GM19238 (cell line): ENCODE results near the gene ZNF28.
"Not testable (repeated sequence)": the region's sequence is repeated elsewhere in the genome, so short reads cannot be mapped to it uniquely, and the experiment has no call there.

Experiments
- DNase-seq: peaks from one replicate; pipeline ENCODE4 v3.0.0; 2011; ENCODE audit warnings: low spot score; ENCODE audit not compliant: insufficient read length

Gene ZNF28

DNA sequence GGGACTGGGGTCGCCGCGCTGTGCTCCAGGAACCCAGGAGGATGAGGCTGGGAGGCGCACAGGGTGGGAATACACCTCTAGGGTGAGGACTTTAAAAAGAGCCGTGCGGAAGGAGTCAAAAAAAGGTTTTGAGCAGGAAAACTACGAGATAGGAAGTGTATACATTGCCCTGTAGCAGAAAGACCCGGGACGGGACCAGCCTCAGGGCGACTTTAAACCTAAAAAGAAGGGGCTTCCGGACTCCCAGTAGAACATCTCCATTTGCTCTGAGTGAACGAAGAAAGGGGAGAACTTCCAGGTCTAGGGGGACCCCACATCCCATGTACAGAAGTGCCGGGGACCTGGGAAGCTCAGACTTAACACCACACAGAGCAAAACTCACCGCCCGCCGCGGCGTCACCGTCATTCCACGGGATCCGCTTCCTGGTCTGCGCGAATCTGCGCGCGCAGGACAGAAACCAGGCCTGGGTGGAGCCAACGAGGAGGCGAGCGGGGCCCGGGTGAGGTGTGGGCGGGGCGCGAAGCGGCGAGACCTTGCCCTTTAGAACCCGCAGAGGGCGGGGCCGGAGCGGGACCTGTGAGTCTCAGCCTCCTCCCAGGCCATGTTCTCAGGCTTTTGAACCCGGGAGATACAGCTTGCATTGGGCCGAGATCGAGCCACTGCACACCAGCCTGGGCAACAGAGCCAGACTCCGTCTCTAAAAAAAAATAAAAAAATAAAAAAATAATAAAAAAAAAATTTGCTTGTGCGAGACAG is at the start of gene ZNF28:
ZNF28 (minus strand) TSS at position 430 of the 757 bp plus-strand sequence. CDS start 3,675 bp downstream, outside the sequence.
- DNase-seq = not testable (repeated sequence)

DNA sequence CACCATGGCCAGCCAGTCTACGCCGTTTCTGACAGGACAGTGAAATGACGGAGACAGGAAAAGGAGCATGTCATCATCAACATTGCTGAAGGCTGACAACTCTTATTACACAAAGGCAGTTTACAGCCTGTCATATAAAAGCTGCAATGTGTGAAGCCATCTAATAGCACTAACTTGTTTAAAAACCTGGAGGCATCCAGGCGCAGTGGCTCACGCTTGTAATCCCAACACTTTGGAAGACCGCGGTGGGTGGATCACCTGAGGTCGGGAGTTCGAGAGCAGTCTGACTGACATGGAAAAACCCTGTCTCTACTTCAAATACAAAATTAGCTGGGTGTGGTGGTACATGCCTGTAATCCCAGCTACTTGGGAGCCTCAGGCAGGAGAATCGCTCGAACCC is 46.6 kb upstream of the ZNF28 start:
- DNase-seq = not testable (repeated sequence)

GRCh38 chr19:52857378-52858191 is 36.2 kb upstream of the ZNF28 start, which contains the start of gene ZNF468:
ZNF468 (minus strand) TSS chr19:52857619; CDS start chr19:52854272, 3,347 bp downstream.
- DNase-seq = peak; percentile 35

DNA sequence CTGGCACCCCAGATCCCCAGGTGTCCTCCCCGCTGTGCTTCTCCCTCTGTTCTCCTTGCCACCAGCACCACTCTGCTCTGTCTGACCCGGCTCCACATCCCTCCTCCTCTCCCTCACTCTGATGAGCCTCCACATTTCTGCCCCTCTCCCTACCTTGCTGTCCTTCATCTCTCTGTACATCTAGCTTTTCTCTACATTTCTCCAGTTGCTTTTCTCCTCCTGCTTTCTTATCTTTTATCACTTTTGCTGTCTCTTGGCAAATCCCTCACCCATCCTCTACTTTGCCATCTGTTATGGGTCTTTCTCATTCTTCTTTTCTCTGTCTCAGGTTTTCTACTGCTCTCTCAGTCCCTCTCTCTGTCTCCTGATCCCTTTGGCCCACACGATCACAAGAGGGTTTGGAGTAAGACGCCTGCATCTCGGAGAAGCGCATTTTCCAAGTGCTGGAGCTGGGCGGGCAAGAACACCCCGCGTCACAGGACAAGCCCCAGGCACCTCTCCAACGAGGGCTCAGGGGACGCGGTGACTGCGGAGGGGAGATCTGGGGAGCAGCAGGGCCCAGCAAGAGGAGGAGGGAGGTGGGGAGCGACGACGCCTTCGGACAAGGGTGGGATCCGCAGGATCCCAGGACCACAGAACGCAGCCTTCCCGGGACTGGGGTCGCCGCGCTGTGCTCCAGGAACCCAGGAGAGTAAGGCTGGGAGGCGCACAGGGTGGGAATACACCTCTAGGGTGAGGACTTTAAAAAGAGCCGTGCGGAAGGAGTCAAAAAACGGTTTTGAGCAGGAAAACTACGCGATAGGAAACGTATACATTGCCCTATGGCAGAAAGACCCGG is 35.3 kb upstream of the ZNF28 start:
- not testable (repeated sequence) for DNase-seq

DNA sequence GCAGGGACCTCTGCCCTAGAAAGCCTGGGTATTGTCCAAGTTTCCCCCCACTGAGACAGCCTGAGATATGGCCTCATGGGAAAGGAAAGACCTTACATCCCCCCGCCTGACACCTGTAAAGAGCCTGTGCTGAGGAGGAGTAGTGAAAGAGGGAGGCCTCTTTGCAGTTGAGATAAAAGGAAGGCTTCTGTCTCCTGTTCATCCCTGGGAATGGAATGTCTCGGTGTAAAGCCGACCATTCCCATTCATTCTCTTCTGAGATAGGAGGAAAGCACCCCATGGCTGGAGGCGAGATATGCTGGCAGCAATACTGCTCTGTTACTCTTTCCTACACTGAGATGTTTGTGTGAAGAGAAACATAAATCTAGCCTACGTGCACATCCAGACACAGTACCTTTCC is 25.9 kb upstream of the ZNF28 start:
- DNase-seq = not testable (repeated sequence)

DNA sequence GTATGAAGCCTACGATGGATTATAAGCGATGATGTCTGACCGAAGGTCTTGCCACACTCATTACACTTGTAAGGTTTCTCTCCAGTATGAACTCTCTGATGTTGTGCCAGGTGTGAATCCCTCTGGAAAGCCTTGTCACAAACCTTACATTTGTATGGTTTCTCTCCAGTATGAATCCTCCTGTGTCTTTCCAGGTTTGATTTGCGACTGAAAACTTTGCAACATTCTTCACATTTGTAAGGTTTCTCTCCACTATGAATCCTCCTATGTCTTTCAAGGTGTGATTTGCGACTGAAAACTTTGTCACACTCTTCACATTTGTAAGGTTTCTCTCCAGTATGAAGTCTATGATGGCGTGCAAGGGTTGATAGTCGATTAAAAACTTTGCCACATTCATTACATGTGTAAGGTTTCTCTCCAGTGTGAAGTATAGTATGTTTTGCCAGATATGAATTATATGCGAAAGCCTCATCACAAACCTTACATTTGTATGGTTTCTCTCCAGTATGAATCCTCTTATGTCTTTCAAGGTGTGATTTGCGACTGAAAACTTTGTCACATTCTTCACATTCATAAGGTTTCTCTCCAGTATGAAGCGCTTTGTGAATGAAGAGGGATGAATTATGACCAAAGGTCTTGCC is 19.5 kb upstream of the ZNF28 start:
- DNase-seq = not testable (repeated sequence)

- not testable (repeated sequence) for DNase-seq
Measured at GRCh38 chr19:52834289-52834688, 12.9 kb upstream of the ZNF28 start.

- DNase-seq = not testable (repeated sequence)
Measured at GRCh38 chr19:52833541-52833940, 12.1 kb upstream of the ZNF28 start.

- not testable (repeated sequence) for DNase-seq
Measured at GRCh38 chr19:52829866-52830265, 8.4 kb upstream of the ZNF28 start.

DNA sequence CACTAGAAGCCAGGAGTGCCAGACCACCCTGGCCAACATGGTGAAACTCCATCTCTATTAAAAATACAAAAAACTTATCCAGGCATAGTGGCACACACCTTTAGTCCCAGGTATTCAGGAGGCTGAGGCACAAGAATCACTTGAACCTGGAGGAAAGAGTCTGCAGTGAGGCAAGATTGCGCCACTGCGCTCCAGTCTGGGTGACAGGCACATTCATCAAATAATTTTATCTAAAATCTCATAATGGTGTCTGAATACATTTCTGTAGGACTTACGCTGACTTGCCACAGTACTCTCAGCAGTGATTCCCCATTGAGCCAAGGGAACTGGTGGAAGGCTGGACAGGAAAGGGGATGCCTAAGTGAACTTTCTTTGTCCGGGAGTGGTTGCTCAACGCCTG is 4.3 kb upstream of the ZNF28 start:
- DNase-seq = no peak

- no peak for DNase-seq
Measured at GRCh38 chr19:52823676-52824075, 2.2 kb upstream of the ZNF28 start.

DNA sequence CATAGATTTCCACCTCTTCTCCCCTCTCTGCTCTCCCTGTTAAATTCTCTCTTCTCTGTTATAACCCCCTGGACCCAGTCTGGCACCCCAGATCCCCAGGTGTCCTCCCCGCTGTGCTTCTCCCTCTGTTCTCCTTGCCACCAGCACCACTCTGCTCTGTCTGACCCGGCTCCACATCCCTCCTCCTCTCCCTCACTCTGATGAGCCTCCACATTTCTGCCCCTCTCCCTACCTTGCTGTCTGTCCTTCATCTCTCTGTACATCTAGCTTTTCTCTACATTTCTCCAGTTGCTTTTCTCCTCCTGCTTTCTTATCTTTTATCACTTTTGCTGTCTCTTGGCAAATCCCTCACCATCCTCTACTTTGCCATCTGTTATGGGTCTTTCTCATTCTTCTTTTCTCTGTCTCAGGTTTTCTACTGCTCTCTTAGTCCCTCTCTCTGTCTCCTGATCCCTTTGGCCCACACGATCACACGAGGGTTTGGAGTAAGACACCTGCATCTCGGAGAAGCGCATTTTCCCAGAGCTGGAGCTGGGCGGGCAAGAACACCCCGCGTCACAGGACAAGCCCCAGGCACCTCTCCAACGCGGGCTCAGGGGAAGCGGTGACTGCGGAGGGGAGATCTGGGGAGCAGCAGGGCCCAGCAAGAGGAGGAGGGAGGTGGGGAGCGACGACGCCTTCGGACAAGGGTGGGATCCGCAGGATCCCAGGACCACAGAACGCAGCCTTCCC is 795 bp downstream of the ZNF28 start:
- DNase-seq = not testable (repeated sequence)

DNA sequence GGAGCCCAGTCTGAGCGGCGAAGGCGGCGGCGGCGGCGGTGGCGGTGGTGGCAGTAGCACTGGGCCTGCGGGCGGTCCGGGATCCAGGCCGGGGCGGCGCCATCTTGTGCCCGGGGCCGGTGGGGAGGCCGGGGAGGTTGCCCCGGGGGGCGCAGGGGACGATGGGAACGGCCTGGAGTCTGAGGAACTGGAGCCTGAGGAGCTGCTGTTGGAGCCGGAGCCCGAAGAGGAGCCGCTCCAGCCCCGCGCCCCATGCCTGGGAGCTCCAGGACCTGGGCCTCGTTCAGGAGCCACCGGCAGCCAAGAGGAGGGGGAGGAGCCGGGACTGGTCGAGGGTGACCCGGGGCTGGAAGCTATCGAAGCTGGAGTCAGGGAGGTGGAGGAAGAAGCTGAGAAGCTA is 11.6 kb downstream of the ZNF28 start:
- no peak for DNase-seq

DNA sequence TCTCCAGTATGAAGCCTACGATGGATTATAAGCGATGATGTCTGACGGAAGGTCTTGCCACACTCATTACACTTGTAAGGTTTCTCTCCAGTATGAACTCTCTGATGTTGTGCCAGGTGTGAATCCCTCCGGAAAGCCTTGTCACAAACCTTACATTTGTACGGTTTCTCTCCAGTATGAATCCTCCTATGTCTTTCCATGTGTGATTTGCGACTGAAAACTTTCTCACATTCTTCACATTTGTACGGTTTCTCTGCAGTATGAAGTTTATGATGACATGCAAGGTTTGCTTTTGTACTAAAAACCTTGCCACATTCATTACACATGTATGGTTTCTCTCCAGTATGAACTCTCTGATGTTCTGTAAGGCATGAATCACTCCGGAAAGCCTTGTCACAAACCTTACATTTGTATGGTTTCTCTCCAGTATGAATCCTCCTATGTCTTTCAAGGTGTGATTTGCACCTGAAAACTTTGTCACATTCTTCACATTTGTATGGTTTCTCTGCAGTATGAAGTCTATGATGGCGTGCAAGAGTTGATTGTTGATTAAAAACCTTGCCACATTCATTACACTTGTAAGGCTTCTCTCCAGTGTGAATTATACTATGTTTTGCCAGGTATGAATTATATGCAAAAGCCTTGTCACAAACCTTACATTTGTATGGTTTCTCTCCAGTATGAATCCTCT is 21.3 kb downstream of the ZNF28 start:
- not testable (repeated sequence) for DNase-seq

DNA sequence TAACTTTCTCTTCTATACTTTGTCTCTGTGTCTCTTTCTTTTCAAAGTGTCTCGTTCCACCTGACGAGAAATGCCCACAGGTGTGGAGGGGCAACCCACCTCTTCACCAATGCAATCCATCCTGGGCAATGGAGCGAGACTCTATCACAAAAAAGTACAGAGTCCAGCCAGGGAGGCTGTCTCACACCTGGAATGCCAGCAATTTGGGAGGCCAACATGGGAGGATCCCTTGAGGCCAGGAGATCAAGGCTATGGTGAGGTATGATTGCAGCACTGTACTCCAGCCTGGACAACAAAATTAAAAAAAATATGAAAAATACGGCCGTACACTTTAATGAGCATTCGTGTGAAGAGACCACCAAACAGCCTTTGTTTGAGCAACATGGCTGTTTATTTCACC is 32.0 kb downstream of the ZNF28 start:
- DNase-seq = no peak

DNA sequence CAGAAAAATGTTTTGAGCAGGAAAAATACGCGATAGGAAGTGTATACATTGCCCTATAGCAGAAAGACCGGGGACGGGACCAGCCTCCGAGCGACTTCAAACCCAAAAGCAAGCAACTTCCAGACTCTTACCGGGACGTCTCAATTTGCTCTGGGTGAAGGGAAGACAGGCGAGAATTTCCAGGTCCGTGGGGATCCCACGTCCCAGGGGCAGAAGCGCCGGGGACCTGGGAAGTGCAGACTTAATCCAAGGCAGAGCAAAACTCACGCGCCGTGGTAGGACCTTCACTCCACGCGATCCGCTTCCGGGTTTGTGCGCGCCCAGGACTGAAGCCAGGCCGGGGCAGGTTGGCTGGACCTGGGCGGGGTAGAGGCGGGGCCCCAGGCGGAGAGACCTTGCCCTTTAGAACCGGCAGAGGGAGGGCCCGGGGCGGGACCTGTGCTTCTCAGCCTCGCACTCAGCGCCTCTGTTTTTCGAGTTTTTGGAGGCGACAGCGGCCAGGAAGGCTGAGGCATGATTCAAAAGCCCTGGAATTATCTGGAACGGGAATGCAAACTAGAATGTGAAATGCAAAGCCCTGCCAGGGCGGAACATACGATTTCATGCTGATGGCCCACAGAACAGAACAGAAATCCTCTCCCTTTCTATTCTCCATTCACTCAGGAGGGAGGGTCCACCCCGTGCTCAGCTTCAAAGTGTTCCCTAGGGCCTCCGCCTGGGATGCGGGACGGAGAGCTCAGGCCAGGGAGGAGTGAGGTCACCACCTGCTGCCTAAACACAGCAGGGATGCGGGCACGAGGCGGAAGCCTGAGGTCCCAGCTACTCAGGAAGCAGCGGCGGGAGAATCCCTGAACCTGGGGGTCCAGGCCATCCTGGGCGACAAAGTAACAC is 34.7 kb downstream of the ZNF28 start, which contains the start of gene ZNF600:
ZNF600 (minus strand) TSS at position 328 of the 891 bp plus-strand sequence. CDS start 7,903 bp downstream, outside the sequence.
- DNase-seq = peak; percentile 40

DNA sequence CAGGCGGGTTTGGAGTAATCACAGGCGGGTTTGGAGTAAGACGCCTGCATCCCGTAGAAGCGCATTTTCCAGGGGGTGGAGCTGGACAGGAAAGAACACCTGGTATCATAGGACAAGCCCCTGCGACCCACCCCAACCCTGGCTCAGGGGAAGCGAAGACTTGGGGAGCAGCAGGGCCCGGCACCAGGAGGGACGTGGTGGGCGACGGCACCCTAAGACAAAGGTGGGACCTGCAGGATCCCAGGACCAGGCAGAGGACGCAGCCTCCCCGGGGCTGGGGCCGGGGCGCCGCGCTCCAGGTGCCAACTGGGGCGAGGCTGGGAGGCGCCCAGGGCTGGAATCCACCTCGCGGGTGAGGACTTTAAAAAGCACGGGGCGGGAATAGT is 35.4 kb downstream of the ZNF28 start:
- no peak for DNase-seq

DNA sequence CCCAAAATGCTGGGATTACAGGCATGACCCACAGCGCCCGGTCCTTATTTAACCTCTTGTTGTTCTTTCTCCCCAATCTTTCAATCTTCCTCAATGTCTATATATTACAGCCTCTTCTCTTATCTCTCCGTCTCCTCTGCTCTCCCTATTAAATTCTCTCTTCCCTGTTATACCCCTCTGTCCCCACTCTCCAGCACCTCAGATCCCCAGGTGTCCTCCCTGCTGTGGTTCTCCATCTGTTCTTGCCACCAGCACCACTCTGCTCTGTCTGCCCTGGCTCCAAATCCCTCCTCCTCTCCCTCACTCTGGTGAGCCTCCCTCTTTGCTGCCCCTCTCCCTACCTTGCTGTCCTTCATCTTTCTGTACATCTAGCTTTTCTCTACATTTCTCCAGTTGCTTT is 35.9 kb downstream of the ZNF28 start:
- DNase-seq = no peak
